ENCODE measurements around the gene CNTN4. TPM values are rescaled to one million over a fixed set of nuclear protein-coding genes. Genes with fewer than 3 reads are reported as not detected.

CNTN4 gene
- total RNA-seq, 1 donor from 2014 or later = 37.5 TPM

DNA sequence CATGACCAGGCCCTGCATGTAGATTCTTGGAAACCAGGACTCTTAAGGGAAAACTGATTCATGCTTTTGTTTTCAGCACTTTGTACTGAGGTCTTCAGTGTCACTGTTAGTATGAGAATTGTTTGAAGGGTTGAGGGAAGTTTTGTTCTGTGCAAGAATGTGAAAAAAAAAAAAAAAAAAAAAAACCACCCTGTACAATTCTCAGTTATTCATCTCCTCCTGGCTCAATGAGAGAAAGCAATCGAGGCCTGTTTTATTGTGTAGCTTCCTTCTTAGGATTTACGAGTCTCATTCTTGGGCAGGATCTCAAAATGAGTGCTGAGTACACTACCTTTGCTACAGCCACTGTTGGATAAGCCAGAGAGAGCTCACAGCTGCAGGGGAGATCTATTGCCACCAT is 469.5 kb downstream of the CNTN4 start:
- DNase-seq (ENCODE audit: low spot score in 2 of 2) = no peak
- no peak overlapping the region for H3K27ac ChIP-seq
- intact Hi-C loops (cut with DNase I) = no loop called here
- H3K27me3 ChIP-seq = no peaks in the 10 kb centered on the region
- H3K36me3 ChIP-seq = no peaks in the 10 kb centered on the region
- TF ChIP-seq, protein P1, sequence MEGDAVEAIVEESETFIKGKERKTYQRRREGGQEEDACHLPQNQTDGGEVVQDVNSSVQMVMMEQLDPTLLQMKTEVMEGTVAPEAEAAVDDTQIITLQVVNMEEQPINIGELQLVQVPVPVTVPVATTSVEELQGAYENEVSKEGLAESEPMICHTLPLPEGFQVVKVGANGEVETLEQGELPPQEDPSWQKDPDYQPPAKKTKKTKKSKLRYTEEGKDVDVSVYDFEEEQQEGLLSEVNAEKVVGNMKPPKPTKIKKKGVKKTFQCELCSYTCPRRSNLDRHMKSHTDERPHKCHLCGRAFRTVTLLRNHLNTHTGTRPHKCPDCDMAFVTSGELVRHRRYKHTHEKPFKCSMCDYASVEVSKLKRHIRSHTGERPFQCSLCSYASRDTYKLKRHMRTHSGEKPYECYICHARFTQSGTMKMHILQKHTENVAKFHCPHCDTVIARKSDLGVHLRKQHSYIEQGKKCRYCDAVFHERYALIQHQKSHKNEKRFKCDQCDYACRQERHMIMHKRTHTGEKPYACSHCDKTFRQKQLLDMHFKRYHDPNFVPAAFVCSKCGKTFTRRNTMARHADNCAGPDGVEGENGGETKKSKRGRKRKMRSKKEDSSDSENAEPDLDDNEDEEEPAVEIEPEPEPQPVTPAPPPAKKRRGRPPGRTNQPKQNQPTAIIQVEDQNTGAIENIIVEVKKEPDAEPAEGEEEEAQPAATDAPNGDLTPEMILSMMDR (IDR thresholded peaks at IDR 0.05) = no peak
- no peaks in the 10 kb centered on the region for H3K4me1 ChIP-seq
- H3K4me3 ChIP-seq = no peak overlapping the region
- no peaks in the 10 kb centered on the region for H3K9me3 ChIP-seq

DNA sequence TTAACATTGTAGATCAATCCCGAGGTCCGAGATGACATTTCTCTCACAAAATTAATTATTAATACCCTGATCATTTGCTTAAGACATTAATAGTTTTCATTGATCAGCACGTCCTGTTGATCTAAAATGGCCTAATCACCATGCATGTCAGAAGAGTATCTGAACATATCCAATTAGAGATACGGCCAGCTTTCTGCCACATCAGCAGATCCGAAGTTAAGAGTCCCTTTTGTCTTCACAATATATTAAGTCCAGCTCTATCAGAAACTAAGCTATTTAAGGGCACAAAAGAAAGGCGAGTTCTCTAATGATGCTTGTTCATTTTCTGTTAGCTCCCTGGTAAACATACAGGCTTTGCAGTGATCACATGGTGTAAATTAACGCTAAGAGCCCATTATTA is 470.3 kb downstream of the CNTN4 start:
- Histone ChIP-seq H3K27ac (no peak overlapping the region), H3K4me3 (no peak overlapping the region), H3K36me3 (no peaks in the 10 kb centered on the region), H3K4me1 (no peaks in the 10 kb centered on the region), H3K9me3 (no peaks in the 10 kb centered on the region), H3K27me3 (no peaks in the 10 kb centered on the region)
- intact Hi-C loops (cut with DNase I) = no loop called here
- DNase-seq (ENCODE audit: low spot score in 2 of 2) = no peak
- TF ChIP-seq, protein P1 (IDR thresholded peaks at IDR 0.05) = no peak

DNA sequence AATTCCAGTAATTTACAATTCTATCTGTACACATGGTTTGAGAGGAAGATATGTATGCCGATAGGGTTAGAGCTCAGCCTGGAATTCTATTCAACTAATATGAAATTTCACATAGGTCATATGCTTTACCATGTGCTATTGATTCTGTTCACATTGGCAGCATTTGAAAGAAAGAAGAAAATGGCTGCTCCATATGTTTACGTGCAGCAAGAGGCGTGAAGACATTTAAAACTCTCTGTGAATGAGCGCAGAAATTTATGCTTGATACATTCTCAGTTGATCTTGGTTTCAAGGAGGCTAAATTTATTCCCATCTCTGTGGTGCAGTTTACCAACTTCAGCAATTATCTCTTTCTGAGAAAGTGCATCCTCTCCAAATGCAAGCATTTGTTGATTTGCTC is 478.9 kb downstream of the CNTN4 start:
- no peak overlapping the region for H3K4me3 ChIP-seq
- H3K36me3 ChIP-seq = no peaks in the 10 kb centered on the region
- H3K27ac ChIP-seq = no peak overlapping the region
- no peaks in the 10 kb centered on the region for H3K4me1 ChIP-seq
- H3K9me3 ChIP-seq = no peaks in the 10 kb centered on the region
- no peaks in the 10 kb centered on the region for H3K27me3 ChIP-seq
- intact Hi-C loops (cut with DNase I) = no loop called here
- TF ChIP-seq, protein P1 (IDR thresholded peaks at IDR 0.05) = no peak
- no peak for DNase-seq (ENCODE audit: low spot score in 2 of 2)

DNA sequence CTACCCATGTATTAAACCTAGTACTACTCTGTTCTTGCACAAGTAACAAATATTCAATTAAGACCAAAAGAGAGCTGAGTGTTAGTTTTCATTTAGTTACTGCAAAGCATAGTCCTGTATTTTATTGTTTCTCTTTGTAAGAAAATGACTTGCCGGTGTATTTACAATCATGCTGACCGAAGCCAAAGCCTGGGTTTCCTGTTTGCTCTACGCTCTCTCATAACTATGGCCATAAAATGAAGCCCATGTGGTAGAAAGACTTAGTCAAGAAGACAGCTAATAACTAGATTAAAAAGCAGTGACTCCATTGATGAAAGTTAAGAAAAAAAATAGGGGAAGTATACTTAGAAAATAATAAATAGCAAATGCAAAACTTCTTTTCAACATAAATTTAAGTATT is 479.9 kb downstream of the CNTN4 start:
- no peaks in the 10 kb centered on the region for H3K4me1 ChIP-seq
- no peak for DNase-seq (ENCODE audit: low spot score in 2 of 2)
- no peak overlapping the region for H3K4me3 ChIP-seq
- TF ChIP-seq, protein P1 (IDR thresholded peaks at IDR 0.05) = no peak
- no peaks in the 10 kb centered on the region for H3K36me3 ChIP-seq
- no peak overlapping the region for H3K27ac ChIP-seq
- H3K27me3 ChIP-seq = no peaks in the 10 kb centered on the region
- intact Hi-C loops (cut with DNase I) = no loop called here
- no peaks in the 10 kb centered on the region for H3K9me3 ChIP-seq

DNA sequence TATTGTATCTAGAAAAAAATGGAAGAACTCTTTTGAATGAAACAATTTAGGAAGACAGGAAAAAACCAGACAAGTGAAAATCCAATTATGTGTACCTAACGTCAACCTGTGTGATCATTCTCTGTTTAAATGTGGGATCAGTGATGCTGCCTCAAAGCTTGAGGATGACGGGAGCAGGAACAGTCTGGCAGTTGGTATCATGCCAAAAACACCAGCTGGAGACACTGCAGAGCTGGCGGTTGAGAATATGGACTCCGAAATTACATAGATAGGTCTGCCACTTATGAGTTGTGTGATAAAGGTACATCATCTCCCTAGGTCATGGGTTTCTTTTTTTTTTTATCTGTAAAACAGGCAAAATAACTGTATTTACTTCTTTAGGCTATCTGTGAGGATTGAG is 480.5 kb downstream of the CNTN4 start:
- no peaks in the 10 kb centered on the region for H3K9me3 ChIP-seq
- intact Hi-C loops (cut with DNase I) = no loop called here
- TF ChIP-seq, protein P1 (IDR thresholded peaks at IDR 0.05) = no peak

DNA sequence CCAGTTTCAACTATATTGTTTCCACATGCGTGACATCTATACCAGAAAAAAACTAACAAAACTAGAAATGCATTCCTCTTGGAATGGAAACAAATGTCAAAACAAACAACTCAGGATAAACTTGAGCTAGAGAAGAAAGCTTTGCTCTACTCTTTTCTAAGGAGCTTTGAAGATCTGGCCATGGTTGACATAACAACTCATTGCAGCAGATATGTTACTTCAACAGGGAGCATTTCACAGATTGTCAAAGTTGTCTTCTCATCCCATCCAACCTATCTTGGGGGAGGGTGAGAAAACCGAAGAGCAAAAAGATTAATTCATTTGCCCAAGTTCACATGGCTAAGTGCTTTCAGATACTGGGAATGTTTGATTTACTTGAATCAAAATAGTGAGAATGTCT is 484.4 kb downstream of the CNTN4 start:
- DNase-seq (ENCODE audit: low spot score in 2 of 2) = no peak
- H3K27me3 ChIP-seq = no peaks in the 10 kb centered on the region
- H3K27ac ChIP-seq = no peak overlapping the region
- no peaks in the 10 kb centered on the region for H3K36me3 ChIP-seq
- intact Hi-C loops (cut with DNase I) = no loop called here
- TF ChIP-seq, protein P1 (IDR thresholded peaks at IDR 0.05) = no peak
- H3K4me1 ChIP-seq = no peaks in the 10 kb centered on the region
- no peak overlapping the region for H3K4me3 ChIP-seq
- no peaks in the 10 kb centered on the region for H3K9me3 ChIP-seq

More for the DNA sequence above, 480.5 kb downstream of the CNTN4 start:
- H3K4me1 ChIP-seq = no peaks in the 10 kb centered on the region
- no peak overlapping the region for H3K27ac ChIP-seq
- no peak for DNase-seq (ENCODE audit: low spot score in 2 of 2)
- no peaks in the 10 kb centered on the region for H3K27me3 ChIP-seq
- no peak overlapping the region for H3K4me3 ChIP-seq
- no peaks in the 10 kb centered on the region for H3K36me3 ChIP-seq
